ENCODE data around the gene PPP6R2. TPM values are rescaled to one million over a fixed set of nuclear protein-coding genes. Genes with fewer than 3 reads are reported as not detected.

PPP6R2 gene
- polyA plus RNA-seq, 1 donor (not counting 4 experiments of a cell fraction or from before 2014, with no cell fraction given): 19.8 TPM

- Histone ChIP-seq H3K9me1 (ENCODE audit: control insufficient read depth, extremely low read depth, insufficient read depth, low read length) (no peaks in the 10 kb centered on the region), H3K79me2 (ENCODE audit: control insufficient read depth, insufficient read depth, low read length) (peaks cover 31% of the 10 kb centered on the region), H3K27me3 (ENCODE audit: control insufficient read depth, extremely low read depth, insufficient read depth, low read length) (peaks cover 4% of the 10 kb centered on the region), H3K4me3 (ENCODE audit: control insufficient read depth in 2 of 3, extremely low read depth in 1 of 3, insufficient read depth in 2 of 3, low read depth in 1 of 3, low read length in 3 of 3) (no peak overlapping the region), H3K9ac (ENCODE audit: control insufficient read depth, extremely low read depth, insufficient read depth, low read length) (no peak overlapping the region), H3K36me3 (ENCODE audit: control insufficient read depth in 2 of 2, extremely low read depth in 1 of 2, insufficient read depth in 2 of 2, low read length in 2 of 2) (no peaks in the 10 kb centered on the region), H4K20me1 (ENCODE audit: control insufficient read depth, extremely low read depth, insufficient read depth, low read length) (no peaks in the 10 kb centered on the region), H3K4me1 (ENCODE audit: control insufficient read depth, extremely low read depth, insufficient read depth, low read length) (peaks cover 26% of the 10 kb centered on the region), H3K4me2 (ENCODE audit: control insufficient read depth, extremely low read depth, insufficient read depth, low read depth, low read length) (no peak overlapping the region), H3K9me3 (ENCODE audit: control insufficient read depth, low read depth, low read length) (no peaks in the 10 kb centered on the region), H3K27ac (ENCODE audit: control insufficient read depth, insufficient read depth, low read length) (no peak overlapping the region), H2AFZ (ENCODE audit: control insufficient read depth, low read length) (no peak overlapping the region)
- no peak for FAIRE-seq
- dilution Hi-C loops (cut with MboI; ENCODE audit: extremely low pct_ligation_motif_present, low sequenced_read_pairs): no loop called here
- TF ChIP-seq CTCF (optimal IDR thresholded peaks at IDR 0.05 in 1 of 3, IDR thresholded peaks at IDR 0.05 in 1 of 3, conservative IDR thresholded peaks at IDR 0.05 in 1 of 3; ENCODE audit: extremely low read depth in 1 of 3, insufficient read depth in 2 of 3, low read length in 3 of 3) (no peak), EZH2 (IDR thresholded peaks at IDR 0.05; ENCODE audit: low read length) (no peak)
- DNase-seq (ENCODE audit: low read depth, low spot score): no peak
These were observed 35.1 kb upstream of the PPP6R2 start for GRCh38 chr22:50307890-50308596.

- H2AFZ ChIP-seq (ENCODE audit: control insufficient read depth, low read length): no peak overlapping the region
- H3K27ac ChIP-seq (ENCODE audit: control insufficient read depth, insufficient read depth, low read length): no peak overlapping the region
- TF ChIP-seq EZH2 (IDR thresholded peaks at IDR 0.05; ENCODE audit: low read length) (no peak), CTCF (optimal IDR thresholded peaks at IDR 0.05 in 1 of 3, IDR thresholded peaks at IDR 0.05 in 1 of 3, conservative IDR thresholded peaks at IDR 0.05 in 1 of 3; ENCODE audit: extremely low read depth in 1 of 3, insufficient read depth in 2 of 3, low read length in 3 of 3) (no peak)
- H3K9ac ChIP-seq (ENCODE audit: control insufficient read depth, extremely low read depth, insufficient read depth, low read length): no peak overlapping the region
- DNase-seq (ENCODE audit: low read depth, low spot score) (no peak), FAIRE-seq (no peak)
- H4K20me1 ChIP-seq (ENCODE audit: control insufficient read depth, extremely low read depth, insufficient read depth, low read length): no peaks in the 10 kb centered on the region
- H3K27me3 ChIP-seq (ENCODE audit: control insufficient read depth, extremely low read depth, insufficient read depth, low read length): peaks cover 4% of the 10 kb centered on the region
- no peaks in the 10 kb centered on the region for H3K9me3 ChIP-seq (ENCODE audit: control insufficient read depth, low read depth, low read length)
- H3K9me1 ChIP-seq (ENCODE audit: control insufficient read depth, extremely low read depth, insufficient read depth, low read length): no peaks in the 10 kb centered on the region
- dilution Hi-C loops (cut with MboI; ENCODE audit: extremely low pct_ligation_motif_present, low sequenced_read_pairs): no loop called here
- no peaks in the 10 kb centered on the region for H3K36me3 ChIP-seq (ENCODE audit: control insufficient read depth in 2 of 2, extremely low read depth in 1 of 2, insufficient read depth in 2 of 2, low read length in 2 of 2)
- peaks cover 20% of the 10 kb centered on the region for H3K4me1 ChIP-seq (ENCODE audit: control insufficient read depth, extremely low read depth, insufficient read depth, low read length)
- no peak overlapping the region for H3K4me2 ChIP-seq (ENCODE audit: control insufficient read depth, extremely low read depth, insufficient read depth, low read depth, low read length)
- no peak overlapping the region for H3K4me3 ChIP-seq (ENCODE audit: control insufficient read depth in 2 of 3, extremely low read depth in 1 of 3, insufficient read depth in 2 of 3, low read depth in 1 of 3, low read length in 3 of 3)
- peaks cover 26% of the 10 kb centered on the region for H3K79me2 ChIP-seq (ENCODE audit: control insufficient read depth, insufficient read depth, low read length)
These were observed 34.6 kb upstream of the PPP6R2 start for GRCh38 chr22:50308597-50308935.

All from keratinocyte (primary cell).